ENCODE measurements around the gene PTPRT. TPM values are rescaled to one million over a fixed set of nuclear protein-coding genes. Genes with fewer than 3 reads are reported as not detected.

The PTPRT gene
- total RNA-seq, 1 experiment from 2014 or later = 0.13 TPM

GRCh38 chr20:42138729-42139128, 1051.0 kb downstream of the PTPRT start:
- peaks cover 33% of the 10 kb centered on the region for H3K27me3 Mint-ChIP-seq (ENCODE audit: low read depth)
- no peak overlapping the region for H3K4me3 Mint-ChIP-seq
- H3K9ac ChIP-seq (ENCODE audit: extremely low read depth, insufficient read length, low read length) = no peak overlapping the region
- no peaks in the 10 kb centered on the region for H3K79me2 ChIP-seq (ENCODE audit: insufficient read depth, low read length)
- H2BK120ac ChIP-seq (ENCODE audit: low read depth, low read length, poor library complexity, severe bottlenecking) = no peak overlapping the region
- no peaks in the 10 kb centered on the region for H3K36me3 Mint-ChIP-seq (ENCODE audit: insufficient read depth in 1 of 3, low read depth in 3 of 3)
- H3K4me1 ChIP-seq (ENCODE audit: insufficient read depth, low read length) = no peaks in the 10 kb centered on the region
- H2BK20ac ChIP-seq (ENCODE audit: low read depth, low read length, poor library complexity, severe bottlenecking) = no peak overlapping the region
- DNase-seq = no peak
- H3K27ac Mint-ChIP-seq = no peak overlapping the region
- H3K4me2 ChIP-seq (ENCODE audit: insufficient read depth, insufficient read length, low read length) = no peak overlapping the region
- no peaks in the 10 kb centered on the region for H3K23me2 ChIP-seq (ENCODE audit: insufficient read length, low read depth, low read length, poor library complexity, severe bottlenecking)
- no peak overlapping the region for H4K91ac ChIP-seq (ENCODE audit: insufficient read length, low read depth, low read length)
- H3K4me1 Mint-ChIP-seq = peaks cover 16 to 17% of the 10 kb centered on the region in 2 experiments
- no peak overlapping the region for H4K8ac ChIP-seq (replicated peaks; ENCODE audit: insufficient read length, low read depth, low read length)
- no peak overlapping the region for H3K27ac ChIP-seq (ENCODE audit: insufficient read length, low read depth, low read length)
- H2AFZ ChIP-seq (ENCODE audit: low read length) = no peak overlapping the region
- H4K5ac ChIP-seq (ENCODE audit: insufficient read length, low read depth, low read length) = no peak overlapping the region
- no peak overlapping the region for H3K23ac ChIP-seq (ENCODE audit: insufficient read length, low read depth, low read length)
- H3K14ac ChIP-seq (ENCODE audit: insufficient read depth, low read length) = no peak overlapping the region
- TF ChIP-seq CTCF (conservative IDR thresholded peaks at IDR 0.05) = no peak
- no peaks in the 10 kb centered on the region for H3K27me3 ChIP-seq (ENCODE audit: insufficient read depth, low read length)
- no peak overlapping the region for H3K4ac ChIP-seq (ENCODE audit: low read depth, low read length)
- no peak overlapping the region for H2BK15ac ChIP-seq (ENCODE audit: low read depth, low read length)
- H3T11ph ChIP-seq (ENCODE audit: low read length) = no peak overlapping the region
- H2BK12ac ChIP-seq (ENCODE audit: insufficient read length, low read depth, low read length) = no peak overlapping the region
- peaks cover 7% of the 10 kb centered on the region for H3K9me3 ChIP-seq (ENCODE audit: control insufficient read depth, low read depth, low read length)
- no peak overlapping the region for H3K18ac ChIP-seq (ENCODE audit: insufficient read length, low read depth, low read length)
- H2AK5ac ChIP-seq (ENCODE audit: insufficient read length, low read length) = no peak overlapping the region
- H2BK5ac ChIP-seq (ENCODE audit: insufficient read length, low read length) = no peak overlapping the region
- H3K56ac ChIP-seq (ENCODE audit: insufficient read length, low read depth, low read length) = no peak overlapping the region
- no peaks in the 10 kb centered on the region for H3K79me1 ChIP-seq (ENCODE audit: insufficient read depth, low read depth, low read length, poor library complexity, severe bottlenecking)
- no peaks in the 10 kb centered on the region; a peak in 2 of 5 replicates for H3K9me3 Mint-ChIP-seq
- WGBS (ENCODE audit: extremely low coverage, insufficient read length, low lambda C conversion rate) = no CpG with 5 or more reads among the region's 4 CpGs
- H4K20me1 ChIP-seq (ENCODE audit: control insufficient read depth, insufficient read depth, insufficient read length) = no peaks in the 10 kb centered on the region
